Activated CD4-positive, alpha-beta T cell treated with anti-CD3 and anti-CD28 coated beads, Interleukin-2, amount 10 ng/mL, durations not matched to agents 24 days and 14 days (primary cell): Measurements from ENCODE around the gene PARK7. TPM values are rescaled to one million over a fixed set of nuclear protein-coding genes. Genes with fewer than 3 reads are reported as not detected.
"Not testable (repeated sequence)": the region's sequence is repeated elsewhere in the genome, so short reads cannot be mapped to it uniquely, and the experiment has no call there.

Experiments used
- DNase-seq: peaks from one replicate; pipeline ENCODE4 v3.0.0; 2022
- H3K27ac Mint-ChIP-seq: one replicate; pipeline ENCODE4 v1.8.0; 2022; ENCODE audit warnings: mild to moderate bottlenecking, mixed read lengths
- H3K27me3 Mint-ChIP-seq: one replicate; pipeline ENCODE4 v1.8.0; 2022; ENCODE audit warnings: mixed read lengths
- H3K36me3 Mint-ChIP-seq: one replicate; pipeline ENCODE4 v1.8.0; 2022; ENCODE audit warnings: low read depth, mild to moderate bottlenecking, mixed read lengths
- H3K4me1 Mint-ChIP-seq: one replicate; pipeline ENCODE4 v1.8.0; 2021; ENCODE audit warnings: mixed read lengths
- H3K4me3 Mint-ChIP-seq: one replicate; pipeline ENCODE4 v1.8.0; 2022; ENCODE audit warnings: mild to moderate bottlenecking, moderate library complexity, mixed read lengths
- H3K9me3 Mint-ChIP-seq: one replicate; pipeline ENCODE4 v1.8.0; 2021; ENCODE audit warnings: mixed read lengths
- intact Hi-C: fragments of 100-400 bp; cut with micrococcal nuclease; formaldehyde crosslinking; loops from one replicate; pipeline ENCODE4 v1.15.1; 2023
- total RNA-seq: library from RNA; stranded (reverse); gene quantifications from 2 replicates; pipeline ENCODE4 v1.2.3, GENCODE V29; 2022

The PARK7 gene
- total RNA-seq, 1 donor from 2014 or later = 409 TPM

DNA sequence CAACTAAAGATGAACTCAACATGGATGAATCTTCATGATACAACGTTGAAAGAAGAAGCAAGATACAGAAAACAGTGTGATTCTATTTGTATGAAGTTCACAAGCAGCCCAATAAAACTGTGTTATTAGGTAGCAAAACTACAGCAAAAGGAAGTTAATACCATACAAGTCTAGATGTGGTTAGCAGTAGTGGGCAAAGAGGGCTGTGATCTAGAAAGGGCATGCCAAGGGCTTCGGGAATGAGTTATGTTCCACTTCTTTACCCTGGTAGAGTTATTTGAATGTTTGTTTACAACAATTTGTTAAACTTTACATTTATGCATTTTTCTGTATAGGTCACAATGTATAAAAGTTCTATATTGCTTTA is 30.1 kb upstream of the PARK7 start:
- Mint-ChIP-seq H3K9me3 (no peaks in the 10 kb centered on the region), H3K4me3 (peak overlapping the region; percentile 63), H3K27ac (peak overlapping the region; percentile 69), H3K4me1 (peaks cover 24% of the 10 kb centered on the region), H3K27me3 (peaks cover 2% of the 10 kb centered on the region), H3K36me3 (peaks cover 61% of the 10 kb centered on the region)
- DNase-seq = no peak
- intact Hi-C loops = loop anchor here (1.0 to 2.0 kb wide), 2 partner anchors 9 to 15 kb away; partner anchors contain the start of gene TNFRSF9

DNA sequence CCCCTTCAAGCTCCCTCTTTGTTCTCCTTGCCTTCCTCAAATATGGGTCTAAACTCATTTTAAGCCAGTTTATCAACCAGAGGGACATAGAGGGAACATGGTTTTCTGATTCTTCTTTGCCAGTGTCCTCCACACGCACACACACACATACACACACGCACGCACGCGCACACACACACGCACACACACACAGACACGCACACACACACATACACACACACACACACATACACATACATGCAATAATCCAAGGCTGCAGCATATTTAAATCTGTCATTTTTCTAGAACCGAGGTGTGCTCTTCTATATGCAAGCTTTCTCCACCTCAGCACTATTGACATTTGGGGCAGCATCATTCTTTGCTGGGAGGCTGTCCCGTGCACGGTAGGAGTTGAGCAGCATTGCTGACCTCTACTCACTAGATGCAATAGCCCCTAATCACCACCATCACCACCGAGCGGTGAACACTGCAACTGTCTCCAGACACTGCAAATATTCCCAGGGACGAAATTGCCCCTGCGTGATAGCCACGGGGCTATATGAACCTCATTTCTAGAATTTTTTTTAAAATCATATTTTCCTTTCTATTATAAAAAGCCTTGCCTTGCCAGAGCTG is 28.9 kb upstream of the PARK7 start:
- Mint-ChIP-seq H3K27me3 (peaks cover 2% of the 10 kb centered on the region), H3K9me3 (no peaks in the 10 kb centered on the region), H3K36me3 (peaks cover 58% of the 10 kb centered on the region), H3K27ac (no peak overlapping the region), H3K4me3 (no peak overlapping the region), H3K4me1 (peaks cover 28% of the 10 kb centered on the region)
- DNase-seq = no peak
- intact Hi-C loops = no loop called here

DNA sequence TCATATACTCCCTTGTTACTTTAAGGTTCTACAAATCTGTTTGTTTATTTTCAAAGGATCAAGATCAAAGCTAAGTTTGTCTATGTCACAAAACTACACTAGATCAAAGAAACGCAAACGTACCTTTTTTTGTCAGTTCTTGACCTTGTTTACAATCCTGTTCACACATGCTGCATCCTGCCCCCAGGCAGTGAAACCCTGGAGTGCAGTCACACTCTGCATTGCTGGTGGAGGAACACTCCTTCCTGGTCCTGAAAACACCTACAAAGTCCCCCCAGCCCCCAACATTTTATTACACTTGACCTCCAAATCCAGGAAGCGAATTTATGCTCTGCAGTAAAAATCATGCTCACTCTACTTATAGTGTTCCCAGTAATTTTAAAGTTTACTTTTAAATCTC is 23.4 kb upstream of the PARK7 start:
- Mint-ChIP-seq H3K36me3 (peaks cover 44% of the 10 kb centered on the region), H3K4me1 (peaks cover 42% of the 10 kb centered on the region), H3K4me3 (peak overlapping the region; percentile 78), H3K9me3 (no peaks in the 10 kb centered on the region), H3K27ac (no peak overlapping the region), H3K27me3 (peaks cover 18% of the 10 kb centered on the region)
- DNase-seq = no peak
- intact Hi-C loops = no loop called here

DNA sequence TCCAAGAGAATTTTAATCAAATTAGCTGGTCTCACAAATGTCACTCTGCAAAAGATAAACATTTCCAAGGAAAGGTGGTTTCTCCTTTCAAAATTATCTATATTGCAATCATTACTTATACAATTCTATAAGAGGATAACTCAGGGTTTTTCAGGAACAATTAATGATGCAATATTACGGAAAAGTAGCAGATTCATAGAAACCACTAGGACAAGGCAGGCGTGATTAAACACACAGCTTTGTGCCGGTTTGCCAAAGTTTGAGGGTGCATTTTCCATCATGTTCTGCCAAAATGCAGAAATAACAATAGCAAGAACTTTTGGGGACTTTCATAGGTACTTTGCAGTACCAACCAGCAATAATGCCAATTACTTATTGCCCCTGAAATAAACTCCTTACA is 21.5 kb upstream of the PARK7 start:
- DNase-seq = no peak
- H3K9me3 Mint-ChIP-seq = no peaks in the 10 kb centered on the region
- H3K4me3 Mint-ChIP-seq = peak overlapping the region; percentile 78
- peaks cover 52% of the 10 kb centered on the region for H3K4me1 Mint-ChIP-seq
- peak overlapping the region; percentile 86 for H3K27ac Mint-ChIP-seq
- intact Hi-C loops = loop anchor here (1.0 to 5.0 kb wide), 3 partner anchors 9 to 157 kb away; no protein-coding TSS in a partner anchor
- peaks cover 33% of the 10 kb centered on the region for H3K36me3 Mint-ChIP-seq
- H3K27me3 Mint-ChIP-seq = peaks cover 19% of the 10 kb centered on the region

DNA sequence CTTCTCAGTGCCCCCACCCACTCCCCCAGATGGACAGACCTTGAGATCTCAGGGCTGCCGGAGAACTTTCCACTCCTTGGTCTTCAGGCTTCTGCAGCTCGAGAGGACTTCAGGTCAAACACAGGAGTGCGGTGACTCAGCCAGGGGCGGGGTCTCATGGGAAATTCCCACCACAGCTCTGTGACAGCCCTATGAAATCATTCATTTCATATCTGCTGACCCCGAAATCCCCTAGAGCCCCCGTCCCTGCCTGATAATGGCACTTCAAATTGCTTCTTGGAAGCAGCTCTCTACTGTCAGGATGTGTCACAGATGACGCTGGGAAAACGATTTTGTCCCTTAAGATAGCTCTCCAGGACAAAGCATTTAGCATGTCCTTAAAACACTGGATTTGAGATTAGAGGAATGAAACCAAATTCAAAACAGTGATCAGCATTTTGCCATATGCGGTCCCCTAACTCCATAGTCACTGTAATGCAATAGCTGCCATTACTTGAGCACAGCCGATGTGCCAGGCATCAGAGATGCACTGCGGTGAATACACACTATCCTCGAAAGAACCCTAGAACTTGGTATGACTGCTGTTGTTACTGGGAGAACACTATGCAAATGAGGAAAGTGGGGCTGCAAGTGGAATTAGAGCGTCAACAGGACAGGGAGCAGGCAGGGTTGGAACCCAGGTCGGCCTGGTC is 20.6 kb upstream of the PARK7 start, which contains the start of gene TNFRSF9:
Gene TNFRSF9, minus strand, starts transcription at position 95 of the 692 bp plus-strand sequence. CDS start 845 bp downstream, outside the sequence.
- peaks cover 50% of the 10 kb centered on the region for H3K4me1 Mint-ChIP-seq
- H3K36me3 Mint-ChIP-seq = peaks cover 26% of the 10 kb centered on the region
- H3K27me3 Mint-ChIP-seq = peaks cover 19% of the 10 kb centered on the region
- intact Hi-C loops = loop anchor here (1.0 to 5.0 kb wide), 3 partner anchors 8 to 156 kb away; no protein-coding TSS in a partner anchor
- H3K9me3 Mint-ChIP-seq = no peaks in the 10 kb centered on the region
- peak; percentile 85 for DNase-seq
- H3K4me3 Mint-ChIP-seq = peak within 1 kb of the TSS; percentile 78
- H3K27ac Mint-ChIP-seq = peak within 1 kb of the TSS; percentile 86

DNA sequence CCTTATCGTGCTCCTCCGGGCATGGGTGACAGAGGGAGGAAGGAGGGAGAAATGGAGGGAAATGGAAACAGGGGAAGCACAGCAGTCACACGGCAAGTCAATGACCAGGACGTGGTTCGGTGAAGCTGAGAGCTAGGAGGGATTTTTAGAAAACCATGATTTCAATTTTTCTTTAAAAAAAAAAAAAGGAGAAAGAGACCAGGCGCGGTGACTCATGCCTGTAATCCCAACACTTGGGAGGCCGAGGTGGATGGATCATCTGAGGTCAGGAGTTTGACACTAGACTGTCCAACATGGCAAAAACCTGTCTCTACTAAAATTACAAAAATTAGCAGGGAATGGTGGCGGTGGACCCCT is 20.1 kb upstream of the PARK7 start:
- Mint-ChIP-seq H3K36me3 (peaks cover 21% of the 10 kb centered on the region), H3K4me3 (peak overlapping the region; percentile 78), H3K4me1 (peaks cover 50% of the 10 kb centered on the region), H3K27me3 (peaks cover 19% of the 10 kb centered on the region), H3K9me3 (no peaks in the 10 kb centered on the region), H3K27ac (peak overlapping the region; percentile 86)
- intact Hi-C loops = loop anchor here (5.0 kb wide), 1 partner anchor 156 kb away; no protein-coding TSS in a partner anchor
- no peak for DNase-seq

DNA sequence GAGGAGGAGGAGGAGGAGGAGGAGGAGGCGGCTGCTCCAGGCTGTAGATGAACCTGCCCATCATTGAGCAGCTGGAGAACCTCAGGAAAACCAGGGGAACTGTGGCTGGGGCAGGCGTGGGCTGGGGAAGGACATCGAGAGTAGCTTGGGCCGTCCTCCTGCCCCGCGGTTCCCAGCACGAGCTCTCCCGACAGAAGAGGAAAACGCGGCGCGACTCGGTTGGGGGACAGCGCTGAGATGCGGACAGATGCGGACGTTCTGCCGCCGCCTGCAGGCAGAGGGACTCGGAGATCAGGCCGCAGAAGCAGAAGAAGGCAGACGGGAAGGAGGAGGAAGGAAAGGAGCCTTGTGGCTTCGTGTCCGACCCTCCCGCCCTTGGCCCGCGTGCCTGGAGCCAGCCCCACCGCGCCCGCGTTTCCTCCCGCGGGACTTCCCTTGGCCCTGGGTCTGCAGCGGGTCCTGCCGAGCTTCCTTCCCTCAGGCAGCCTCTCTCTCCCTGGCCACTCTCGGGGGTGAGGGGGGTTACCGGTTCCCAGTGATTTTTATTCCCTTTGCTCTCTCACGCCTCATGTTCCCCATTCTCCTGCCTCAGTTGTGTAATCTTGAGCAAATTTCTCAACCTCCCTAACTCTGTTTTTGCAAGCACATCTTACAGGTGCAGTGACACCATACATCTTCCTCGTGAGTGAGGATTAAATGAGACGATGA is 19.1 kb upstream of the PARK7 start:
- peak overlapping the region; percentile 78 for H3K4me3 Mint-ChIP-seq
- peak; percentile 76 for DNase-seq
- intact Hi-C loops = loop anchor here (5.0 kb wide), 1 partner anchor 155 kb away; no protein-coding TSS in a partner anchor
- peaks cover 46% of the 10 kb centered on the region for H3K4me1 Mint-ChIP-seq
- peaks cover 17% of the 10 kb centered on the region for H3K36me3 Mint-ChIP-seq
- peaks cover 19% of the 10 kb centered on the region for H3K27me3 Mint-ChIP-seq
- H3K9me3 Mint-ChIP-seq = no peaks in the 10 kb centered on the region
- H3K27ac Mint-ChIP-seq = peak overlapping the region; percentile 65

DNA sequence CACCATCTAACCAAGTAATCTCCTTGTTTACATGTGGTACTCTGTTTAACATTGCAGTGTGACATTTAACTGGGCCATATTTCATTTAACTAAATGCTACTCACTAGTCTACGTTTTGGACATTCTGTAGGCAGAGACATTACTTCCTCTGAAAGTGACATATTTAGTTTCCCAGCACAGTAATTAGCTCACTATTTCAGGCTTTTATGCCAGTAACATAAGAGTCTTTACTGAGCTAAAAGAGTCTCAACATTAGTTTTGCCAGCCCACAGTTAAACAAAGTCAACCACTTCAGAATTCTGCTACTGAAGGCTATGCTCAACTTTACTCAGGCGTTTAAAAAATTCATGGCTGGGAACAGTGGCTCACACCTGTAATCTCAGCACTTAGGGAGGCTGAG is 18.3 kb upstream of the PARK7 start:
- intact Hi-C loops = loop anchor here (5.0 kb wide), 1 partner anchor 154 kb away; no protein-coding TSS in a partner anchor
- Mint-ChIP-seq H3K36me3 (peaks cover 10% of the 10 kb centered on the region), H3K27me3 (peaks cover 16% of the 10 kb centered on the region), H3K27ac (peak overlapping the region; percentile 31), H3K4me1 (peaks cover 43% of the 10 kb centered on the region), H3K9me3 (no peaks in the 10 kb centered on the region), H3K4me3 (peak overlapping the region; percentile 44)
- DNase-seq = no peak

DNA sequence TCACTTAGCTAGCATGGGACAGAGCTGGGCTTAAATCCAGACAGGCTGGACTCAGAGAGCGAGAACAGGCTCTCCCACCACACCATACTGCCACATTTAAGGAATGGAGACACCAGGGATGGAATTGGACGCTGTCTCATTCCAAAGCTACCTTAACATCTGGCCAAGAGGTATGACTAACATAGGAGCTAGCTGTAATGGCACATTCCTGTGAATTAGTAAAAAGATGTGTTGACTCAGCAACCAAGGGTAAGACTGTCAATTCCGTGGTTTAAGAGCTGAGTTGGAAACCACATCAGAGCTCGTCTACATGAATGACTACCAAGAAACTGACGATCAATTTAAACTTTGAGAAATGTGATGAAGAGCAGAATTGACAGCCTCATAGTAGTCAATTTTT is 12.6 kb upstream of the PARK7 start:
- Mint-ChIP-seq H3K4me1 (peaks cover 35% of the 10 kb centered on the region), H3K4me3 (peak overlapping the region; percentile 63), H3K9me3 (no peaks in the 10 kb centered on the region), H3K36me3 (no peaks in the 10 kb centered on the region), H3K27ac (peak overlapping the region; percentile 79), H3K27me3 (no peaks in the 10 kb centered on the region)
- DNase-seq = peak; percentile 83
- intact Hi-C loops = loop anchor here (1.0 kb wide), 2 partner anchors 9 to 47 kb away; partner anchors contain the start of gene TNFRSF9

DNA sequence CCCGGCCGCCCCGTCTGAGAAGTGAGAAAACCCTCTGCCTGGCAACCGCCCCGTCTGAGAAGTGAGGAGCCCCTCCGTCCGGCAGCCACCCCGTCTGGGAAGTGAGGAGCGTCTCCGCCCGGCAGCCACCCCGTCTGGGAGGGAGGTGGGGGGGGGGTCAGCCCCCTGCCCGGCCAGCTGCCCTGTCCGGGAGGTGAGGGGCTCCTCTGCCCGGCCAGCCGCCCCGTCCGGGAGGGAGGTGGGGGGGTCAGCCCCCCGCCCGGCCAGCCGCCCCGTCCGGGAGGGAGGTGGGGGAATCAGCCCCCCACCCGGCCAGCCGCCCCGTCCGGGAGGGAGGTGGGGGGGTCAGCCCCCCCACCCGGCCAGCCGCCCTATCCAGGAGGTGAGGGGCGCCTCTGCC is 8.7 kb upstream of the PARK7 start:
- H3K4me3 Mint-ChIP-seq, H3K27ac Mint-ChIP-seq, DNase-seq, H3K27me3 Mint-ChIP-seq, H3K9me3 Mint-ChIP-seq, intact Hi-C loops, H3K36me3 Mint-ChIP-seq: not testable (repeated sequence)
- H3K4me1 Mint-ChIP-seq = peaks cover 53% of the 10 kb centered on the region

DNA sequence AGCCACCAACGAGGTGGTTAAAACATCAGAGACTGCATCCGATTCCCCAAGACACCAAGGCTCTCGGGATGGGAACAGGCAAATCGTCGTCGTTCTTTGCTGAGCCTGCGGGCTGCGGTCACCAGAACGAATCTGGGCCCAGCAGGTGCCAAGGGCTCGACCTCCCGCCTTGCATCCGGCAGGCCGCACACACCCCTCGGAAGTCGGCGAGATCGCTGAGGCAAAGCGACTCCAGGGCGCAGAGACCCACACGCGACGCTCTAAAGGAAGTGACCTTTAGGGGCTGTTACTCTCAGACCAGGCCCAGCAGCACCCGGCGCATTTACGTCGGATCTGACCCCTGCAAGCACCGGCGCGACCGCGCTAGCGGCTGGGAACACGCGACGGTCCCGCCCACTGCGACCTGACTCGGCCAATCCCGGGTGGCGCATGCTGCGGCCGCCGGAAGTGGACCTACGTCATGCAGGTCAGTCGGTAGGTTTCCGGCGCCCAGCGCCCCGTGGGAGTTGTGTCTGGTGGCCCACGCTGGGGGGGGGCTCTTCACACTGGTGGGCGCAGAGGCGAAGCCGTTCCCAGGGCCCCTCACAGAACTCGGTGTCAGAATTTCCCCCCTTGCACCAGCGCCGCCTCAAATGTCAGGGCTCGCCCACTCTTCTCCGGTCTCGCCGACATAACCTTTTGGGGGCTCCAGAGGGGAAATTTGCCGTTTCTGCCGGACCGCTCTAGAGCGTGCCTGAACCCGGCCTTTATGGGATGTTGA is 7.5 kb upstream of the PARK7 start:
- no peaks in the 10 kb centered on the region for H3K9me3 Mint-ChIP-seq
- H3K27ac Mint-ChIP-seq = peak overlapping the region; percentile 98
- DNase-seq = peak; percentile 96
- H3K27me3 Mint-ChIP-seq = no peaks in the 10 kb centered on the region
- no peaks in the 10 kb centered on the region for H3K36me3 Mint-ChIP-seq
- peaks cover 47% of the 10 kb centered on the region for H3K4me1 Mint-ChIP-seq
- H3K4me3 Mint-ChIP-seq = peak overlapping the region; percentile 90
- intact Hi-C loops = no loop called here

DNA sequence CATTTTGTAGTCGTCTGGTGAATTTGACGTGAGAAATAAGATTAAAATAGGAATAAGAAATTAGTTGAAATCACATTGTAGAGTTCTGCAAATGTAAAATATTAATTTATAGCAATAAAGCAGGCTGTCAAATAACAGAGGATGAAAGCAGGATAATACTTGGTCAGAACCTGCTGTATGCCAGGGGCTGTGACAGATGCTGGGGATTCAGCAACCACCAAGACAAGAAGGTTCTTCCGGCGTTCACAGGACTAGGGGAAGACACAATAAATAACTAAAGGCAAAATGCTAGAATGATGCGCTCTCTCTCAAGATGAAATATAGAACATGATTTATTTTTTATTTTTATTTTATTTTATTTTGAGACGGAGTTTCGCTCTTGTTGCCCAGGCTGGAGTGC is 6.8 kb upstream of the PARK7 start:
- no peaks in the 10 kb centered on the region for H3K27me3 Mint-ChIP-seq
- H3K36me3 Mint-ChIP-seq = no peaks in the 10 kb centered on the region
- peaks cover 45% of the 10 kb centered on the region for H3K4me1 Mint-ChIP-seq
- intact Hi-C loops = no loop called here
- no peaks in the 10 kb centered on the region for H3K9me3 Mint-ChIP-seq
- peak overlapping the region; percentile 98 for H3K27ac Mint-ChIP-seq
- no peak for DNase-seq
- peak overlapping the region; percentile 90 for H3K4me3 Mint-ChIP-seq
